Mononuclear cell (primary cell): ENCODE measurements around the gene STMN3. TPM values are rescaled to one million over a fixed set of nuclear protein-coding genes. Genes with fewer than 3 reads are reported as not detected.
A peak's percentile ranks its signal among the peaks of the same experiment; 100 is the strongest.
"Not testable (repeated sequence)": the region's sequence is repeated elsewhere in the genome, so short reads cannot be mapped to it uniquely, and the experiment has no call there.

Experiments used
- H3K27me3 ChIP-seq: 2 replicates; pipeline ENCODE4 v1.6.0; 2011; ENCODE audit warnings: low read length, control low read depth; ENCODE audit not compliant: insufficient read depth
- H3K4me1 ChIP-seq: 2 replicates; pipeline ENCODE4 v1.5.1; 2011; ENCODE audit warnings: mild to moderate bottlenecking, low read length, control low read depth; ENCODE audit not compliant: insufficient read depth
- H3K4me3 ChIP-seq: 2 replicates; pipeline ENCODE4 v1.5.1; 2011; ENCODE audit warnings: mild to moderate bottlenecking, low read length, moderate library complexity
- H3K9me3 ChIP-seq: 2 replicates; pipeline ENCODE4 v1.5.1; 2011; ENCODE audit warnings: low read depth, mild to moderate bottlenecking, control low read depth, low read length
- total RNA-seq: library from RNA; depleted of rRNA; stranded (reverse); fragments of >200 nt; gene quantifications from one replicate; pipeline ENCODE4 v1.2.3, GENCODE V29; 2012

The STMN3 gene
- total RNA-seq, 1 donor, result 14.5 TPM

- Histone ChIP-seq H3K9me3 (no peaks in the 10 kb centered on the region), H3K4me1 (peaks cover 32% of the 10 kb centered on the region), H3K27me3 (no peaks in the 10 kb centered on the region), H3K4me3 (peak within 1 kb of the TSS; percentile 87)
These were observed 4.9 kb upstream of the STMN3 start, which contains the start of gene RTEL1 for GRCh38 chr20:63657937-63658748. Gene RTEL1, plus strand, starts transcription at chr20:63658312. Its CDS starts 1,091 bp downstream, at chr20:63659403.

DNA sequence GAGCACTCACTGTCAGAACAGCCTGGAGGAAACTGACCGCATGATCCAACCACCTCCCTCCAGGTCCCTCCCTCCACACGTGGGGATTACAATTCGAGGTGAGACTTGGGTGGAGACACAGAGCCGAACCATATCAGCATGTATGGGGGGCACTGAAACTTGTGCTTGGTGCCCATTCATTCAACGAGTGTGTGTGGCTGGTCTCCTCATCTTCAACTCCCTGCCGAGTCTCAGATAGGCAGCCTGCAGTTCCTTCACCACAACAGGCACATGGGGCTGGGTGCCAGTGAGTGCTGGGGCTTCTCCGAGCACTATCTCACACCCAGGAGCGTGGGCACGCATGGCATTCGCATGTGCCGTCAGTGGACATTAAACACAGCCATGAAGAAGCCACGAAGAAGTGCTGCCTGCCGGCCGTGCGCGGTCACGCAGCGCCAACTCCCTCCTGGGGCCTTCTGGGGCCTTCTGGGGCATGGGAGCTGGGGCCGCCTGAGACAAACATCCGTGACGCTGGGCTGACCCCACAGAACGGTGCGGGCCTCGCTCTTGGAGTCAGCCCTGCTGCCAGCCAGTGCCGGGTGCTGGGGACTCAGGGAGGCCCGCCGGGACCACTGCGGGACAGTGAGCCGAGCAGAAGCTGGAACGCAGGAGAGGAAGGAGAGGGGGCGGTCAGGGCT, 4.2 kb upstream of the STMN3 start:
- peaks cover 34% of the 10 kb centered on the region for H3K4me1 ChIP-seq
- H3K9me3 ChIP-seq, result no peaks in the 10 kb centered on the region
- peak overlapping the region; percentile 87 for H3K4me3 ChIP-seq
- H3K27me3 ChIP-seq, result no peaks in the 10 kb centered on the region

DNA sequence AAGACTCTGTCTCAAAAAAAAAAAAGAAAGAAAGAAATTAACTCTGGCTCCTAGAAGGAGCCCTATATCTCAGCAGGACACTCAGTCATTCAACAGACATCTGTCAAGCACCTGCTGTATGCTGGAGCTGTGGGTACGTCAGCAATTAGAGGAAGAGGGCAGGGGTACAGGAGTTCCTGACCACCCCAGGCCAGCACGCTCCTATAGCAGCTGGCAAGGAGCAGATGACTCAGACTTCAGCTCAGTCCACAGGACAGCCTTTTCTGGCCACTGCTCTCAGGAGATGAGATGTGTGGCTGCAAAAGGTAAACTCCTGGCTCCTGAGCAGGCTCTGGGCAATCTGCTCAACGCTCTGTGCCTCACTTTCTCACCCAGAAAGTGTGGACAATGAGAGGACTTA, 3.2 kb upstream of the STMN3 start:
- H3K27me3 ChIP-seq, result peaks cover 2% of the 10 kb centered on the region
- no peaks in the 10 kb centered on the region for H3K9me3 ChIP-seq
- no peak overlapping the region for H3K4me3 ChIP-seq
- peaks cover 41% of the 10 kb centered on the region for H3K4me1 ChIP-seq

- Histone ChIP-seq H3K27me3 (peaks cover 2% of the 10 kb centered on the region), H3K4me1 (peaks cover 41% of the 10 kb centered on the region), H3K4me3 (no peak overlapping the region), H3K9me3 (no peaks in the 10 kb centered on the region)
These were observed 2.0 kb upstream of the STMN3 start for GRCh38 chr20:63655249-63655648.

DNA sequence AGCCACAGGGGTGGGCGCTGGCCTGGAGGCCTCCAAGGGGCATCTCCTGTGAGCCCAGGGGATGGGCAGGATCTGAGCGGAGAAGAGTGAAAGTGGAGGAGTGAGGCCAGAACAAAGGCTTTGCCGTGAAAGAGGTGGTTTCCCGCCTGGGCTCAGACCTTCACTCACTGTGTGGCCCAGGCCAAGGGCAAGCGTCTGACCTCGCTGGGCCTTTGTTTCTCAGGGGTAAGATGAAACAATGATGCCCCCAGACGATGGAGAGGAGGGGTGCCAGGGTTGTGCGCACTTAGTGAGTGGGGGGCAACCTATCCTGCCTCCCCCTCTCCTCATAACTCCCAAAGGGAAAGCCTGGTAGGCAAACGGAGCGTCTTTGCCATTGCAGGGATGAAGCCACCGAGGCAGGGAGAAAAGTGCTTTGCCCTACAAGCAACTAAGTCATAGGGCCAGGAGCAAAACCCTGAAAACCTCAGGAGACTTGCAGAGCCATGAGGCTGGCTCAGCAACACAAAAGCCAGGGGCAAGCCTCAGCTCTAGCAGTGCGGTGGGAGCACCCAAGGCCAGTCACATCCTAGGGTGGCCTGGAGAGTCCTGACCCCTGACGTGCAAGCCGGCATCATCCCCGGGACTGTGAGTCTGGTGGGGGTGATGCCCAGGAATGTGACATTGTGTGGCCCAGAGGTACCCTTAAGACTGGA, 897 bp upstream of the STMN3 start:
- Histone ChIP-seq H3K27me3 (peaks cover 2% of the 10 kb centered on the region), H3K4me1 (peaks cover 35% of the 10 kb centered on the region), H3K9me3 (no peaks in the 10 kb centered on the region), H3K4me3 (peak overlapping the region; percentile 24)

DNA sequence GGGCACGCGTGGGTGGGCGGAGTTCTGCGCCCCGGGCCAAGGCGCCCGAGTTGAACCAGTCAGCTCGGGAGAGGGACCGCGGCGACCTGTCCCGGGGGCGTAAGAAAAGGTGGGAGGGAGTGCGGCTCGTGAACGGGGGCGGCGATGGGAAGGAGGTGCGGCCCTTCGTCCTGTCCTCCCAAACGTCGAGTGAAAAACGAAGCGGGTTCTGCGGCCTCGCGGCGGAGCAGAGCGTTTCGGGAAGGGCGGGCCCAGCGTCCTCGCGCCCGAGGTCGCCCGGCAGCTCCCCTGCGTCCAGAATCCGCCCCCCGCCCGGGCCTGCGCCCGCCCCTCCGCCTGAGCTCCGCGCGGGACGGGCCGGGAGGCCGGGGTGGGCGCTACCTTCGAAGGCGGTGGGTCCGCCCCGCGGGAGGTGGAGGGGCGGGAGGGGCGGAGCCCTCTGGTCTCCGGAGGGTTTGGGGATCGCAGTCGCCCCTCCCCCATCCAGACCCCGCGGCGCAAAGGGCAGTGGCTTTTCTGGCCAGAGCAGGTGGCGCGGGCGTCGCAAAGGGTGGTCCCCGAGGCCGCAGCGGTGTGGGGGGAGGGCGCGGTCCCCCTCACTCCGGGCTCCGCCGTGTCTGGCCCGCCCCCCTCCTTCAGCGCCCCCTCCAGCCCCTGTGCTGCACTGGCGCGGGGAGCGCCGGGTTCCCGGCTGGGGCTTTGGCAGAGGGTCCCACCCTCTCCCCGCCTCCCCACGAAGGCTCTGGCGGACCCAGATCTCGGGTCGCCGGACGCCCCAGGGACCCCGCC, 838 bp downstream of the STMN3 start:
- Histone ChIP-seq H3K4me1 (peaks cover 24% of the 10 kb centered on the region), H3K9me3 (no peaks in the 10 kb centered on the region), H3K4me3 (peak overlapping the region; percentile 40)

GRCh38 chr20:63651942-63652191, 1.4 kb downstream of the STMN3 start:
- H3K4me1 ChIP-seq, result peaks cover 21% of the 10 kb centered on the region
- peaks cover 2% of the 10 kb centered on the region for H3K27me3 ChIP-seq
- no peaks in the 10 kb centered on the region for H3K9me3 ChIP-seq
- H3K4me3 ChIP-seq, result no peak overlapping the region

More for the DNA sequence above, 838 bp downstream of the STMN3 start:
- H3K27me3 ChIP-seq, result peaks cover 2% of the 10 kb centered on the region

- not testable (repeated sequence) for H3K4me3 ChIP-seq, H3K9me3 ChIP-seq, H3K27me3 ChIP-seq
- peaks cover 21% of the 10 kb centered on the region for H3K4me1 ChIP-seq
These were observed 2.7 kb downstream of the STMN3 start for GRCh38 chr20:63650486-63650885.

DNA sequence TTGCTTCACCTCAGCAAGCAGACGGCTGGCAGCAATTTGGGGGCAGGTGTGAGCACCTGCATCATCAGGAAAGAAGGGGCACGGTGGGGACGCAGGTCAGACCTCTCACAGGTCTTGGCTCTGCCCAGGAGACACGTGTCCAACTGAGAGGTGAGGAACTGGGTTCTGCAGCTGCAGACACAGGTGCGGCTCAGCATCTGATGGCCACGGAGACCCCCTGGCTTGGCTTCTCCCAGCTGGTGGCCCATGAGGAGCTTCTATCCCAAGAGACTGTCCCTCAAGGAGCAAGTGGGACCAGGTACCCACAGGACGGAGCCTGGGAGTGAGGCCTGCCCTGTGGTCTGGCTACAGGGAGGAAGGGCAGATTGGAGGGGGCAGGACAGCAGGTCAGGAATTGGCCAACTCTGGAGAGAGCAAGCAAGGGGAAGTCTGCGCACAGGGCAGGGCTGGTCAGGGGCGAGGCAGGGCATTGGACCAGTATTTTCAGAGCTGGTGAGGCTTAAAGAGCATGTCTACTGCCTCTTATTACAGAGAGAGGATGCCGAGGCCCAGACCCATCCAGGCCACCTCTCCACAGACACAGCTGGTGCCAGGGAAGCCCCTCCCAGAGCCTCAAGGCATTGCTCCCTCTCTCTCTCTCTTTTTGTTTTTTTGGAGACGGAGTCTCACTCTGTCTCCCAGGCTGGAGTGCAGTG, 4.2 kb downstream of the STMN3 start:
- H3K27me3 ChIP-seq, result peaks cover 2% of the 10 kb centered on the region
- no peaks in the 10 kb centered on the region for H3K9me3 ChIP-seq
- no peak overlapping the region for H3K4me3 ChIP-seq
- H3K4me1 ChIP-seq, result peaks cover 14% of the 10 kb centered on the region

DNA sequence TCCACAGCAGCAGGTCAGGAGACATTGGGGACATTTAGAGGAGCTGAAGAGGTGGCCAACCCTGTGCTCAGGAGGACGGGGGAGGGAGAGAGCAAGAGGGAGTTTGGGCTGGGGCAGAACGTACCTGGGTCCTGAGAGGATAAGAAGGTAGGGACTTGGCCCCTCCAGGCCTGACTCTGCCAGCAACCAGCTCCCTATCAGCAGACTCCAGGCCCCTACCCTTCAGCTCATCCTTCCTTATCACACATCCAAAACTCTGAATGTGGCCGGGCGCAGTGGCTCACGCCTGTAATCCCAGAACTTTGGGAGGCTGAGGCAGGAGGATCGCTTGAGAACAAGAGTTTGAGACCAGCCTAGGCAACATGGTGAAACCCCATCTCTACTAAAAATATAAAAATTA, 5.0 kb downstream of the STMN3 start:
- Histone ChIP-seq H3K4me1 (peaks cover 9% of the 10 kb centered on the region), H3K9me3 (no peaks in the 10 kb centered on the region), H3K27me3 (peaks cover 2% of the 10 kb centered on the region), H3K4me3 (no peak overlapping the region)

- no peak overlapping the region for H3K4me3 ChIP-seq
- H3K9me3 ChIP-seq, result no peaks in the 10 kb centered on the region
- H3K4me1 ChIP-seq, result peaks cover 11% of the 10 kb centered on the region
- H3K27me3 ChIP-seq, result no peaks in the 10 kb centered on the region
These were observed 8.0 kb downstream of the STMN3 start for GRCh38 chr20:63645218-63645617.

- Histone ChIP-seq H3K4me3 (no peak overlapping the region), H3K4me1 (peaks cover 24% of the 10 kb centered on the region), H3K9me3 (no peaks in the 10 kb centered on the region), H3K27me3 (no peaks in the 10 kb centered on the region)
These were observed 9.3 kb downstream of the STMN3 start for GRCh38 chr20:63643946-63644345.

DNA sequence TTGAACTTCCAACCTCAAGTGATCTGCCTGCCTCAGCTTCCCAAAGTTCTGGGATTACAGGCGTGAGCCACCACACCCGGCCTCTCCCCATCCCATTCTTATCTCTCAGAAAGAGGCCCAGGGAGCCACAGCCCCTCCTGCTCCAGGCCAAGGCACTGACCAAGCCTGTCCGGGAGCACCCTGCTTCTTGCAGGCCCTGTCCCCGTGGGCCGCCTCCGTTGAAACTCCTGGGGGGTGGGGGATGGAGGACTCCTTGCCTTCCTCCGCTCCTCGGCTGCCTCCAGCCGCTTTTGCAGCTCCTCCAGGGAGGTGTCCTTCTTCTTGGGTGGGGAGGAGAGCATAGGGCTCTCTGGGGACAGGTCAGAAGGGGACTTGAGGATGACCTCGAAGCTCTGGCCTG, 9.7 kb downstream of the STMN3 start:
- Histone ChIP-seq H3K4me1 (peaks cover 29% of the 10 kb centered on the region), H3K4me3 (no peak overlapping the region)

GRCh38 chr20:63642527-63643247, 10.5 kb downstream of the STMN3 start:
- no peaks in the 10 kb centered on the region for H3K27me3 ChIP-seq
- H3K4me3 ChIP-seq, result peak overlapping the region; percentile 20
- H3K4me1 ChIP-seq, result peaks cover 36% of the 10 kb centered on the region
- H3K9me3 ChIP-seq, result no peaks in the 10 kb centered on the region

More for the DNA sequence above, 9.7 kb downstream of the STMN3 start:
- no peaks in the 10 kb centered on the region for H3K9me3 ChIP-seq
- no peaks in the 10 kb centered on the region for H3K27me3 ChIP-seq
